ENCODE data around the gene MSANTD3. TPM values are rescaled to one million over a fixed set of nuclear protein-coding genes. Genes with fewer than 3 reads are reported as not detected.
A peak's percentile ranks its signal among the peaks of the same experiment; 100 is the strongest.

MSANTD3 gene, protein sequence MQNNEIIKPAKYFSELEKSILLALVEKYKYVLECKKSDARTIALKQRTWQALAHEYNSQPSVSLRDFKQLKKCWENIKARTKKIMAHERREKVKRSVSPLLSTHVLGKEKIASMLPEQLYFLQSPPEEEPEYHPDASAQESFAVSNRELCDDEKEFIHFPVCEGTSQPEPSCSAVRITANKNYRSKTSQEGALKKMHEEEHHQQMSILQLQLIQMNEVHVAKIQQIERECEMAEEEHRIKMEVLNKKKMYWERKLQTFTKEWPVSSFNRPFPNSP
- 34.0 and 35.7 TPM in 2 replicates for total RNA-seq (2021)
- long read RNA-seq, transcript MSANTD3-207 (3 exons, 1,748 nt): minor isoform, 13 of 77 reads
- long read RNA-seq, transcript MSANTD3-203 (3 exons, 1,362 nt): major isoform, 49 of 77 reads
- long read RNA-seq, partial matches to known transcripts: 6 of 77 reads
- long read RNA-seq, other reads (novel, unspliced or antisense): 8 of 77 reads

- Mint-ChIP-seq H3K36me3 (ENCODE audit: insufficient read depth in 1 of 3, low read depth in 3 of 3) (peaks cover 8 to 21% (median 11%) of the 10 kb centered on the region in 3 experiments), H3K4me3 (peak within 1 kb of the TSS; percentile 90 to 94), H3K4me1 (peaks cover 33 to 41% of the 10 kb centered on the region in 2 experiments), H3K9me3 (no peaks in the 10 kb centered on the region), H3K27ac (peak within 1 kb of the TSS; percentile 91 to 97 (median 96)), H3K27me3 (ENCODE audit: low read depth) (0 out of 2 replicates have a peak, but pooled peaks cover 1% of the 10 kb centered on the region)
- H2AFZ ChIP-seq (ENCODE audit: low read length): peak within 1 kb of the TSS; percentile 97
- H3K4ac ChIP-seq (ENCODE audit: low read depth, low read length): 0 out of 2 replicates have a peak within 1 kb of the TSS, but pooled peaks have one; percentile 83
- H2BK15ac ChIP-seq (ENCODE audit: low read depth, low read length): peak within 1 kb of the TSS; percentile 76; the same call in 1 of the 2 replicates
- H3K4me1 ChIP-seq (ENCODE audit: insufficient read depth, low read length): peaks cover 6% of the 10 kb centered on the region; the same call in 1 of the 2 replicates
- peak within 1 kb of the TSS; percentile 97 for H3K14ac ChIP-seq (ENCODE audit: insufficient read depth, low read length)
- peaks cover 6% of the 10 kb centered on the region; the same call in 1 of the 2 replicates for H3K79me2 ChIP-seq (ENCODE audit: insufficient read depth, low read length)
- H4K91ac ChIP-seq (ENCODE audit: insufficient read length, low read depth, low read length): no peak within 1 kb of the TSS
- peak within 1 kb of the TSS; percentile 29 for H3T11ph ChIP-seq (ENCODE audit: low read length)
- H2BK20ac ChIP-seq (ENCODE audit: low read depth, low read length, poor library complexity, severe bottlenecking): no peak within 1 kb of the TSS
- H3K18ac ChIP-seq (ENCODE audit: insufficient read length, low read depth, low read length): peak within 1 kb of the TSS; percentile 84
- no peak within 1 kb of the TSS for H2BK12ac ChIP-seq (ENCODE audit: insufficient read length, low read depth, low read length)
- no CpG with 5 or more reads among the region's 80 CpGs for WGBS (ENCODE audit: extremely low coverage, insufficient read length, low lambda C conversion rate)
- TF ChIP-seq, protein P1, sequence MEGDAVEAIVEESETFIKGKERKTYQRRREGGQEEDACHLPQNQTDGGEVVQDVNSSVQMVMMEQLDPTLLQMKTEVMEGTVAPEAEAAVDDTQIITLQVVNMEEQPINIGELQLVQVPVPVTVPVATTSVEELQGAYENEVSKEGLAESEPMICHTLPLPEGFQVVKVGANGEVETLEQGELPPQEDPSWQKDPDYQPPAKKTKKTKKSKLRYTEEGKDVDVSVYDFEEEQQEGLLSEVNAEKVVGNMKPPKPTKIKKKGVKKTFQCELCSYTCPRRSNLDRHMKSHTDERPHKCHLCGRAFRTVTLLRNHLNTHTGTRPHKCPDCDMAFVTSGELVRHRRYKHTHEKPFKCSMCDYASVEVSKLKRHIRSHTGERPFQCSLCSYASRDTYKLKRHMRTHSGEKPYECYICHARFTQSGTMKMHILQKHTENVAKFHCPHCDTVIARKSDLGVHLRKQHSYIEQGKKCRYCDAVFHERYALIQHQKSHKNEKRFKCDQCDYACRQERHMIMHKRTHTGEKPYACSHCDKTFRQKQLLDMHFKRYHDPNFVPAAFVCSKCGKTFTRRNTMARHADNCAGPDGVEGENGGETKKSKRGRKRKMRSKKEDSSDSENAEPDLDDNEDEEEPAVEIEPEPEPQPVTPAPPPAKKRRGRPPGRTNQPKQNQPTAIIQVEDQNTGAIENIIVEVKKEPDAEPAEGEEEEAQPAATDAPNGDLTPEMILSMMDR (conservative IDR thresholded peaks at IDR 0.05): no peak
- H3K4me2 ChIP-seq (ENCODE audit: insufficient read depth, insufficient read length, low read length): peak within 1 kb of the TSS; percentile 100
- H2BK5ac ChIP-seq (ENCODE audit: insufficient read length, low read length): peak within 1 kb of the TSS; percentile 82
- peaks cover 13% of the 10 kb centered on the region for H3K23me2 ChIP-seq (ENCODE audit: insufficient read length, low read depth, low read length, poor library complexity, severe bottlenecking)
- H4K8ac ChIP-seq (replicated peaks; ENCODE audit: insufficient read length, low read depth, low read length): peak within 1 kb of the TSS; percentile 98
- peak; percentile 57 for DNase-seq
- peak within 1 kb of the TSS; percentile 94 for H3K9ac ChIP-seq (ENCODE audit: extremely low read depth, insufficient read length, low read length)
- H3K27ac ChIP-seq (ENCODE audit: insufficient read length, low read depth, low read length): peak within 1 kb of the TSS; percentile 85
- H2BK120ac ChIP-seq (ENCODE audit: low read depth, low read length, poor library complexity, severe bottlenecking): peak within 1 kb of the TSS; percentile 89
- no peaks in the 10 kb centered on the region for H3K27me3 ChIP-seq (ENCODE audit: insufficient read depth, low read length)
- H4K5ac ChIP-seq (ENCODE audit: insufficient read length, low read depth, low read length): peak within 1 kb of the TSS; percentile 93
- H3K9me3 ChIP-seq (ENCODE audit: control insufficient read depth, low read depth, low read length): no peaks in the 10 kb centered on the region
- H3K79me1 ChIP-seq (ENCODE audit: insufficient read depth, low read depth, low read length, poor library complexity, severe bottlenecking): peaks cover 7% of the 10 kb centered on the region
- peak within 1 kb of the TSS; percentile 98 for H3K56ac ChIP-seq (ENCODE audit: insufficient read length, low read depth, low read length)
- H3K23ac ChIP-seq (ENCODE audit: insufficient read length, low read depth, low read length): no peak within 1 kb of the TSS
- no peaks in the 10 kb centered on the region for H4K20me1 ChIP-seq (ENCODE audit: control insufficient read depth, insufficient read depth, insufficient read length)
- no peak within 1 kb of the TSS for H2AK5ac ChIP-seq (ENCODE audit: insufficient read length, low read length)
Measured at GRCh38 chr9:100426530-100427365, at the start of gene MSANTD3. Gene MSANTD3, plus strand, starts transcription at chr9:100427143. Its CDS starts 14,796 bp downstream, at chr9:100441939.
